Measurements from ENCODE around the gene PALS1. TPM values are rescaled to one million over a fixed set of nuclear protein-coding genes. Genes with fewer than 3 reads are reported as not detected.

The PALS1 gene
- total RNA-seq, 1 donor from 2014 or later = 20.6 TPM

DNA sequence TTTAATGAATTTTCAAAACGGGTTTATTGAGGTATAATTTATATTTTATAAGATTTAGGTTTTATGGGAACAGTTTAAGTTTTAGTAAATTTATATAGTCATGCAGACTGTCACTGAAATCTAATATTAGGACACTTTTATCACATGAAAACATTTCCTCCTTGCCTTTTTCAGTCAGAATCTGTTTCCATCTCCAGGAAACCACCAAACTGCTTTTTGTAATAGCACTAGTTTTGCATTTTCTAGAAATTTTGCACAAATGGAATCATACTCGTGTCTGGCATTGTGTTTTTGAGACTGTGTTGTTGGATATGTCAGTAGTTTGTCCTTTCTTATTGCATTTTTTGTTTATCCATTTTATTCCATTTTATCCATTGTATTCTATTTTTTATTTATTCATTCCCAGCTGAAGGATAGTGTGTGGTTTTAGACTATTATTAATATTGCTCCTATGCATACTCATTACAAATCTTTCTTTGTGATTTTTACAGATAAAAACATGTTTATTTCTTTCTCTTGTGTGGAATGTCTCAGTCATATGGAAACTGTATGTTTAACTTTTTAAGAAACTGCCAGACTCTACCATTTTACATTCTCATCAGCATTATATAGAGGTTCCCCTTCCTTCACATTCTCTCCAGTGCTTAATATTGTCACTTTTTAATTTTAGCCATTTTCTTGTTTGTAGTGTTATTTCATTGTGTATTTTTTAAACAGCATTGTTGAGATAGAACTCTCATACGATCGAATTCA is 26.5 kb downstream of the PALS1 start:
- intact Hi-C loops (cut with DNase I) = no loop called here
- Histone ChIP-seq H3K4me3 (no peak overlapping the region), H3K27ac (no peak overlapping the region), H3K36me3 (no peaks in the 10 kb centered on the region), H3K4me1 (peaks cover 42% of the 10 kb centered on the region), H3K27me3 (no peaks in the 10 kb centered on the region), H3K9me3 (no peaks in the 10 kb centered on the region)
- no peak for DNase-seq (ENCODE audit: extremely low spot score in 2 of 2)
- no peak for TF ChIP-seq POLR2AphosphoS5 (IDR thresholded peaks at IDR 0.05; ENCODE audit: insufficient read depth in 1 of 2, low read depth in 1 of 2)
- no peak for TF ChIP-seq POLR2A (IDR thresholded peaks at IDR 0.05)
- TF ChIP-seq, protein P1, sequence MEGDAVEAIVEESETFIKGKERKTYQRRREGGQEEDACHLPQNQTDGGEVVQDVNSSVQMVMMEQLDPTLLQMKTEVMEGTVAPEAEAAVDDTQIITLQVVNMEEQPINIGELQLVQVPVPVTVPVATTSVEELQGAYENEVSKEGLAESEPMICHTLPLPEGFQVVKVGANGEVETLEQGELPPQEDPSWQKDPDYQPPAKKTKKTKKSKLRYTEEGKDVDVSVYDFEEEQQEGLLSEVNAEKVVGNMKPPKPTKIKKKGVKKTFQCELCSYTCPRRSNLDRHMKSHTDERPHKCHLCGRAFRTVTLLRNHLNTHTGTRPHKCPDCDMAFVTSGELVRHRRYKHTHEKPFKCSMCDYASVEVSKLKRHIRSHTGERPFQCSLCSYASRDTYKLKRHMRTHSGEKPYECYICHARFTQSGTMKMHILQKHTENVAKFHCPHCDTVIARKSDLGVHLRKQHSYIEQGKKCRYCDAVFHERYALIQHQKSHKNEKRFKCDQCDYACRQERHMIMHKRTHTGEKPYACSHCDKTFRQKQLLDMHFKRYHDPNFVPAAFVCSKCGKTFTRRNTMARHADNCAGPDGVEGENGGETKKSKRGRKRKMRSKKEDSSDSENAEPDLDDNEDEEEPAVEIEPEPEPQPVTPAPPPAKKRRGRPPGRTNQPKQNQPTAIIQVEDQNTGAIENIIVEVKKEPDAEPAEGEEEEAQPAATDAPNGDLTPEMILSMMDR (IDR thresholded peaks at IDR 0.05) = no peak

DNA sequence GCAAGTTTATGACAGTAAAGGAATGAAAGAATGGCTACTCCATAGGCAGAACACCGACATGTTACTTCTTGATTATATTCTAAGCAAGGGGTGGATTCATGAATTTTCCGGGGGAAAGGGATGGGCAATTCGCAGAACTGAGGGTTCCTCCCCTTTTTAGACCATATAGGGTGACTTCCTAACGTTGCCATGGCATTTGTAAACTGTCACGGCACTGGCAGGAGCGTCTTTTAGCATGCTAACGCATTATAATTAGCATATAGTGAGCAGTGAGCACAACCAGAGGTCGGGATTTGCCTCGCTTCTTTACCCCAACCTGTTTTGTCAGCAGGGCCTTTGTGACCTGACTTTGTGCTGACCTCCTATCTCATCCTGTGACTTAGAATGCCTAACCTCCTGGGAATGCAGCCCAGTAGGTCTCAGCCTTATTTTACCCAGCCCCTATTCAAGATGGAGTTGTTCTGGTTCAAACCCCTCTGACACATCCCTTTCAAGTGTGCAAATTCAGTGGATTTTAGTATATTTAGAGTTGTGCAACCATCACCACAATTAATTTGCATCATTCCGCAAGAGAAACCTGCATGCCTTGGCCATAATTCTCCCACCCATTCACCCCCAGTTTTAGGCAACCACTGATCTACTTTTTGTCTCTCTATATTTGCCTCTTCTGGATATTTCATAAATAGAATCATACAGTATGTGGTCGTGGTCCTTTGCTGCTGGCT is 27.4 kb downstream of the PALS1 start:
- H3K36me3 ChIP-seq = no peaks in the 10 kb centered on the region
- H3K27me3 ChIP-seq = no peaks in the 10 kb centered on the region
- intact Hi-C loops (cut with DNase I) = no loop called here
- no peak overlapping the region for H3K27ac ChIP-seq
- H3K4me1 ChIP-seq = peaks cover 35% of the 10 kb centered on the region
- DNase-seq (ENCODE audit: extremely low spot score in 2 of 2) = no peak
- TF ChIP-seq POLR2A (IDR thresholded peaks at IDR 0.05) = no peak
- TF ChIP-seq, protein P1 (IDR thresholded peaks at IDR 0.05) = no peak
- no peak for TF ChIP-seq POLR2AphosphoS5 (IDR thresholded peaks at IDR 0.05; ENCODE audit: insufficient read depth in 1 of 2, low read depth in 1 of 2)
- H3K9me3 ChIP-seq = no peaks in the 10 kb centered on the region
- peak overlapping the region in 1 of 2 donors; percentile 7 for H3K4me3 ChIP-seq

DNA sequence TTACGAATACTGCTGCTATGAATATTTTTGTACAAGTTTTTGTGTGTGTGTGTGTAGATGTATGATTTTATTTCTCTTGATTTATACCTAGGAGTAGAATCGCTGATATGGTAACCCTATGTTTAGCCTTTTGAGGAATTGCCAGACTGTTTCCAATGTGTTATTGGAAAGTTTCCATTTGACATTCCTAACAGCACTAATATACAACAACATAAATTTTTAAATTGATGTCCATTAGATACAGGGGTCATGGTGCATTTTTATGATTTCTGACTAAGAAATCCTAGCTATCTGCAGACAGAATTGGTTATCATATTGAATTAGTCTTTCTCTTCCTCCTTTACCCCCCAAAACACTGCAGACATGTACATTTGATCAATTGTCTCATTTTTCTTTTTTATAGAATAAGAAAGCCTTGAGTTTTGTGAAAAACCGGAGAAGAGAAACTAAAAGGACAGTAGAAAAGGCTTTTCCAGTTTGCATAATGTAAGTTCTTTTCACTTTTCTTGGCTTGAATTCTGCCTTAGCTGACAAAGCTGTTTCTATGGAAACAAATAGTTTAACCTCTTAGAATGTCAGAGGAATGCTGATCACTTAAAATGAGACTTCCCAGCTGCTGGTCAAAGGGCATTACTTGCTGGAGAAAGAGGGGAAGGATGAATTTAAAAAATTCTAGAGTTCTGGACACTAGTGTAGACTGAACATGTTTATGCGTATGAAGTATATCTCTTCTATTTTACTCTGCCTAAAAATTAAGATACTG is 28.2 kb downstream of the PALS1 start:
- Histone ChIP-seq H3K4me3 (no peak overlapping the region), H3K36me3 (no peaks in the 10 kb centered on the region), H3K27me3 (no peaks in the 10 kb centered on the region), H3K9me3 (no peaks in the 10 kb centered on the region), H3K27ac (no peak overlapping the region), H3K4me1 (peaks cover 30% of the 10 kb centered on the region)
- intact Hi-C loops (cut with DNase I) = no loop called here
- DNase-seq (ENCODE audit: extremely low spot score in 2 of 2) = no peak
- TF ChIP-seq, protein P1 (IDR thresholded peaks at IDR 0.05) = no peak
- TF ChIP-seq POLR2A (IDR thresholded peaks at IDR 0.05) (no peak), POLR2AphosphoS5 (IDR thresholded peaks at IDR 0.05; ENCODE audit: insufficient read depth in 1 of 2, low read depth in 1 of 2) (no peak)

DNA sequence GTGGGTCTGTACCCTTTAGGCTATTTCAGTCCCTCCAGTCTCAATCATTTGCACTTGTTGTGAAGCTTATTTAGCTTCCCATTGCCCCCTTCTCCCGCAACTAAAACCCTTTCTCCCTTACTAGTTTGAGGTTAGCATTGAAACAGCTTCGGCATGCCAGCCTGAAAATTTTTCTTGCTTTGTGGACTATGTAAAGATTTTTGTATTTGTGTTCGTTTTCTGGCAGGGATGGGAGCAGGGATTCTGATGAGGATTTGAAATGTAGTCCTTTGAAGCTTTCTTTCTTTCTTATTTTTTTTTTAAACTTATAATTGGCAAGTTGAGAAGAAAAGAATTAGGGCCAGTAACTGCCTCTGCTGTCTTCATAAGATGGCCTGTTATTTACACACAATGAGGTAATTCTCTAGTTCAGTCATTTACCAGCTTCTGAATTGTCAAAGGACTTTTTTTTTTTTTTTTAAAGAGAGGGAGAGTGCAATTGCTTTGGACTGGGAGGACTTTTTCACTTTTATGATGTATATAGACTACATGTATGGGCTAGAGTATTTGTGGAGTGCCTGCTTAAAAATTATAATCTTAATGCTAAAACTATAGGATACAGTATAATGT is 29.0 kb downstream of the PALS1 start:
- Histone ChIP-seq H3K27ac (no peak overlapping the region), H3K27me3 (no peaks in the 10 kb centered on the region), H3K36me3 (no peaks in the 10 kb centered on the region), H3K9me3 (no peaks in the 10 kb centered on the region), H3K4me1 (peaks cover 30% of the 10 kb centered on the region), H3K4me3 (no peak overlapping the region)
- no peak for DNase-seq (ENCODE audit: extremely low spot score in 2 of 2)
- intact Hi-C loops (cut with DNase I) = no loop called here
- TF ChIP-seq POLR2A (IDR thresholded peaks at IDR 0.05) (no peak), POLR2AphosphoS5 (IDR thresholded peaks at IDR 0.05; ENCODE audit: insufficient read depth in 1 of 2, low read depth in 1 of 2) (no peak)
- TF ChIP-seq, protein P1 (IDR thresholded peaks at IDR 0.05) = no peak

Data from vagina (tissue), 2 donors.